T-cell (primary cell): ENCODE measurements around the gene CNTNAP3. TPM values are rescaled to one million over a fixed set of nuclear protein-coding genes. Genes with fewer than 3 reads are reported as not detected.
"Not testable (repeated sequence)": the region's sequence is repeated elsewhere in the genome, so short reads cannot be mapped to it uniquely, and the experiment has no call there.

Experiments
- ATAC-seq, 4 experiments: fragments of 200-7000 bp in 3 of 4; fragments of 150-1000 bp in 1 of 4; cut with Tn5 transposase; replicated peaks in 1 of 4; 1 replicate in 3 of 4; 2 replicates in 1 of 4; pipeline ENCODE4 v1.10.0; 2021; ENCODE audit warnings: moderate library complexity in 3 of 4, mild to moderate bottlenecking in 2 of 4, moderate number of reproducible peaks in 1 of 4
- CTCF ChIA-PET, 2 donors: fragments of 300-600 bp; sonication (Branson Sonifier 250); formaldehyde crosslinking; loops; one replicate each; lab custom pipeline; 2022; ENCODE audit warnings: antibody characterized with exemption in 2 of 2; lab: Charles Lee
- POLR2A ChIA-PET, 2 donors: fragments of 300-600 bp; sonication (Branson Sonifier 250); formaldehyde crosslinking; loops; one replicate each; lab custom pipeline; 2022; ENCODE audit warnings: antibody characterized with exemption in 2 of 2; lab: Charles Lee
- DNase-seq, 35 experiments: peaks; one replicate each; pipeline versions ENCODE4 v3.0.0 to v3.0.0-alpha.2; 2013 to 2023
- H3K27ac ChIP-seq: one replicate; pipeline ENCODE4 v1.5.1; 2013; ENCODE audit warnings: low read length
- H3K27me3 ChIP-seq, 2 experiments: replicated peaks in 1 of 2; 1 replicate in 1 of 2; 2 replicates in 1 of 2; pipeline versions ENCODE4 v1.6.1 to v1.7.0; 2013; ENCODE audit warnings: low read length in 1 of 2, mixed read lengths in 1 of 2; ENCODE audit not compliant: control insufficient read depth in 2 of 2, insufficient read depth in 2 of 2; ENCODE audit errors: extremely low read depth in 1 of 2
- H3K36me3 ChIP-seq, 2 donors: 1 replicate in 1 of 2; 2 replicates in 1 of 2; pipeline versions ENCODE4 v1.6.1 to v1.7.0; 2013; ENCODE audit warnings: low read length in 1 of 2; ENCODE audit not compliant: control insufficient read depth in 2 of 2, insufficient read depth in 1 of 2; ENCODE audit errors: extremely low read depth in 1 of 2
- H3K4me1 ChIP-seq, 2 experiments: 1 replicate in 1 of 2; 2 replicates in 1 of 2; pipeline versions ENCODE4 v1.6.1 to v1.7.0; 2013; ENCODE audit warnings: low read length in 2 of 2, mixed read lengths in 1 of 2; ENCODE audit not compliant: insufficient read depth in 2 of 2, control insufficient read depth in 1 of 2; ENCODE audit errors: extremely low read depth in 1 of 2
- H3K4me3 ChIP-seq, 2 donors: 1 replicate in 1 of 2; 2 replicates in 1 of 2; pipeline versions ENCODE4 v1.5.1 to v1.7.0; 2013; ENCODE audit warnings: mild to moderate bottlenecking in 2 of 2, low read length in 1 of 2, moderate library complexity in 1 of 2; ENCODE audit not compliant: control insufficient read depth in 1 of 2; ENCODE audit errors: extremely low read depth in 1 of 2
- H3K9me3 ChIP-seq: 2 replicates; pipeline ENCODE4 v1.7.0; 2013
- H3K27ac Mint-ChIP-seq, 2 donors: one replicate each; pipeline ENCODE4 v1.8.0; 2020 to 2021; ENCODE audit warnings: mild to moderate bottlenecking in 2 of 2, mixed read lengths in 2 of 2
- H3K27me3 Mint-ChIP-seq, 2 donors: one replicate each; pipeline ENCODE4 v1.8.0; 2021 to 2022; ENCODE audit warnings: mixed read lengths in 2 of 2
- H3K36me3 Mint-ChIP-seq: one replicate; pipeline ENCODE4 v1.8.0; 2021; ENCODE audit warnings: mixed read lengths
- H3K4me1 Mint-ChIP-seq, 3 donors: one replicate each; pipeline ENCODE4 v1.8.0; 2020 to 2022; ENCODE audit warnings: mixed read lengths in 3 of 3, mild to moderate bottlenecking in 1 of 3
- H3K4me3 Mint-ChIP-seq, 3 donors: one replicate each; pipeline ENCODE4 v1.8.0; 2020 to 2022; ENCODE audit warnings: mild to moderate bottlenecking in 3 of 3, mixed read lengths in 3 of 3, moderate library complexity in 3 of 3
- H3K9me3 Mint-ChIP-seq, 3 donors: one replicate each; pipeline ENCODE4 v1.8.0; 2020 to 2022; ENCODE audit warnings: mixed read lengths in 3 of 3
- WGBS: methylation state at CpG from one replicate; pipeline ENCODE4 v1.1.5; 2013; ENCODE audit warnings: missing lambda C conversion rate; ENCODE audit not compliant: insufficient coverage; 5-methylcytosine and 5-hydroxymethylcytosine counted together
- total RNA-seq, 35 experiments: library from RNA in 6 of 35; stranded (reverse) in 6 of 35; fragments of 120-200 nt in 1 of 35; gene quantifications; one replicate each; pipeline versions ENCODE4 v1.2.1 to v1.2.4 and lab custom pipeline; 2013 to 2026

Gene CNTNAP3
- total RNA-seq, 5 donors from 2014 or later (not counting 1 experiment from before 2014, with no cell fraction given): 0.22 TPM; not detected in 4

DNA sequence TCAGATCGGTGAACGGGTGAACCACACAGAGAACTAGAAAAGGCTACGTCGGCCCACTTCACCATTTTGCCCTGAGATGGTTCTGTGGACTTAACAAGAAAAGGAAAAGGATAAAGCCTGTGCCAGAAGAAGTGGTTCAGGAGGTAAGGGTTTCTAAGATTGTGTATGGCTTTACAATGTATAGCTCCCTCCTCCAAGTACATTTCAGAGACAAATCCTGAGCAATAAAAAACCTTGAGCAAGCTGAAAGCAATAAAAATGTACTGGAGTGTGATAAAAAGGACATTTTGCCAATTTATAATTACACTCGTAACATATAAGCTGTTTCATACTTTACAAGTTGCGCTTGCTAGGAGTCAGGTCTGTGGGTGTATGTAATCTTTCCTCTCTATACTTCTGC is 81.3 kb downstream of the CNTNAP3 start:
- H3K4me3 ChIP-seq, CTCF ChIA-PET, ATAC-seq, H3K27ac ChIP-seq, H3K4me1 Mint-ChIP-seq, DNase-seq, H3K36me3 ChIP-seq, H3K4me3 Mint-ChIP-seq, POLR2A ChIA-PET, H3K9me3 ChIP-seq, H3K9me3 Mint-ChIP-seq, H3K36me3 Mint-ChIP-seq, H3K27ac Mint-ChIP-seq, H3K27me3 ChIP-seq, H3K4me1 ChIP-seq, H3K27me3 Mint-ChIP-seq: not testable (repeated sequence)
- WGBS: no CpG with 5 or more reads among the region's 6 CpGs

- H3K9me3 ChIP-seq, CTCF ChIA-PET, H3K36me3 ChIP-seq, H3K4me1 Mint-ChIP-seq, POLR2A ChIA-PET, H3K4me3 ChIP-seq, H3K4me3 Mint-ChIP-seq, ATAC-seq, H3K36me3 Mint-ChIP-seq, H3K27me3 Mint-ChIP-seq, H3K4me1 ChIP-seq, DNase-seq, H3K9me3 Mint-ChIP-seq, H3K27ac Mint-ChIP-seq, H3K27ac ChIP-seq, H3K27me3 ChIP-seq: not testable (repeated sequence)
- WGBS: no CpG with 5 or more reads among the region's 4 CpGs
Measured at GRCh38 chr9:39205842-39206241, 82.1 kb downstream of the CNTNAP3 start.

GRCh38 chr9:39200412-39200811 is 87.6 kb downstream of the CNTNAP3 start:
- H3K4me3 Mint-ChIP-seq, POLR2A ChIA-PET, H3K4me1 ChIP-seq, ATAC-seq, H3K27ac ChIP-seq, H3K9me3 Mint-ChIP-seq, H3K4me1 Mint-ChIP-seq, DNase-seq, H3K27me3 Mint-ChIP-seq, H3K9me3 ChIP-seq, H3K4me3 ChIP-seq, H3K27ac Mint-ChIP-seq, H3K36me3 Mint-ChIP-seq, H3K36me3 ChIP-seq, H3K27me3 ChIP-seq, CTCF ChIA-PET: not testable (repeated sequence)

DNA sequence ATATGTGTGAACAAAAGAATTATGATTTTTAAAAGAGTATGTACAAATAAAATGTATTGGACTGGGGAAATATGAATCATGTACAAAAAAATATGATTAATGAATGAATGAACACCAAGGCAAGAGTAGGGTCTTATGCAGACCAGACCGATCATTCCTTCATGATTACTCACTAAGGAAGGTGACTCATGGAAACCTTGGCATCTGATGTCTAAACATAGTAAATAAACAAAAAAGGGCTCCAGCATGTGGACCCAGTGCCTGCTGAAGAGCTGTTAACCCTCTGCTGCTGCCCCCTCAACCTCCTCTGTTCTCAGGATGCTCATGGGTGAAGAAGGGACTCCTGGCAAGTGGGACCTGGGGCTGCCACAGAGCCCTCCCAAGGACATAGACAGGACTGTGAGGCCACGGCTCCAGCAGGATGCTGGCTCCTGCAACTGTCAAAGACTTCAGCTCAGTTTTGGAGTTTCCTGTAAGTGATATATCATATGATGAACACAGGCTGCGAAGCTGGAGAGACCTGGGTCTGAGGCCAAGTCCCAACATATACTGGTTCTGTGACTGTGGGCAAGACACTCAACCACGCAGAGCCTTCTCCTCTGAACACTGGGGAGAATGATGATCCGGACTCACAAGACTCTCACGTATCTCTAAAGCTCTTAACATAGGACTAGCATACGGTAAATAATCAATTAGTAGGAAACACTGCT is 89.8 kb downstream of the CNTNAP3 start:
- H3K4me1 ChIP-seq, H3K36me3 Mint-ChIP-seq, CTCF ChIA-PET, H3K9me3 ChIP-seq, H3K4me3 Mint-ChIP-seq, H3K27me3 Mint-ChIP-seq, H3K27me3 ChIP-seq, H3K9me3 Mint-ChIP-seq, H3K4me1 Mint-ChIP-seq, H3K27ac ChIP-seq, H3K36me3 ChIP-seq, POLR2A ChIA-PET, H3K4me3 ChIP-seq, H3K27ac Mint-ChIP-seq, DNase-seq, ATAC-seq: not testable (repeated sequence)
- no CpG with 5 or more reads among the region's 7 CpGs for WGBS

GRCh38 chr9:39171370-39171769 is 116.6 kb downstream of the CNTNAP3 start:
- H3K27ac ChIP-seq, H3K27me3 ChIP-seq, H3K9me3 ChIP-seq, CTCF ChIA-PET, POLR2A ChIA-PET, DNase-seq, H3K4me3 Mint-ChIP-seq, H3K4me1 Mint-ChIP-seq, H3K4me1 ChIP-seq, H3K27me3 Mint-ChIP-seq, H3K9me3 Mint-ChIP-seq, H3K27ac Mint-ChIP-seq, H3K36me3 Mint-ChIP-seq, H3K4me3 ChIP-seq, ATAC-seq, H3K36me3 ChIP-seq: not testable (repeated sequence)
- WGBS: no CpG with 5 or more reads among the region's 10 CpGs

GRCh38 chr9:39157714-39158113 is 130.3 kb downstream of the CNTNAP3 start:
- H3K4me1 Mint-ChIP-seq, H3K36me3 Mint-ChIP-seq, H3K27ac Mint-ChIP-seq, CTCF ChIA-PET, H3K4me1 ChIP-seq, DNase-seq, H3K9me3 ChIP-seq, H3K4me3 Mint-ChIP-seq, ATAC-seq, H3K4me3 ChIP-seq, H3K9me3 Mint-ChIP-seq, H3K27me3 ChIP-seq, POLR2A ChIA-PET, H3K36me3 ChIP-seq, H3K27ac ChIP-seq, H3K27me3 Mint-ChIP-seq: not testable (repeated sequence)
- no CpG with 5 or more reads among the region's 3 CpGs for WGBS
